GM06990 (cell line): ENCODE data around the gene PUS1.

ENCODE experiments used
- DNase-seq: peaks from one replicate; pipeline ENCODE4 v3.0.0-alpha.2; 2011; ENCODE audit not compliant: insufficient read length; ENCODE audit errors: extremely low read depth
- H3K27me3 ChIP-seq: replicated peaks from 2 replicates; pipeline ENCODE4 v1.6.0; 2011; ENCODE audit warnings: low read length; ENCODE audit not compliant: control insufficient read depth, insufficient read depth
- H3K36me3 ChIP-seq: 2 replicates; pipeline ENCODE4 v1.5.1; 2011; ENCODE audit warnings: low read length; ENCODE audit not compliant: control insufficient read depth, insufficient read depth
- H3K4me3 ChIP-seq: replicated peaks from 2 replicates; pipeline ENCODE4 v1.5.1; 2011; ENCODE audit warnings: low read depth, mild to moderate bottlenecking, control low read depth, low read length
- TF ChIP-seq, protein P1 (sequence below): IDR thresholded peaks from 2 replicates; pipeline ENCODE4 v1.5.1; 2011; ENCODE audit warnings: low read length, control low read depth, mild to moderate bottlenecking, inconsistent platforms; ENCODE audit not compliant: insufficient read depth, poor library complexity, severe bottlenecking

PUS1 gene

DNA sequence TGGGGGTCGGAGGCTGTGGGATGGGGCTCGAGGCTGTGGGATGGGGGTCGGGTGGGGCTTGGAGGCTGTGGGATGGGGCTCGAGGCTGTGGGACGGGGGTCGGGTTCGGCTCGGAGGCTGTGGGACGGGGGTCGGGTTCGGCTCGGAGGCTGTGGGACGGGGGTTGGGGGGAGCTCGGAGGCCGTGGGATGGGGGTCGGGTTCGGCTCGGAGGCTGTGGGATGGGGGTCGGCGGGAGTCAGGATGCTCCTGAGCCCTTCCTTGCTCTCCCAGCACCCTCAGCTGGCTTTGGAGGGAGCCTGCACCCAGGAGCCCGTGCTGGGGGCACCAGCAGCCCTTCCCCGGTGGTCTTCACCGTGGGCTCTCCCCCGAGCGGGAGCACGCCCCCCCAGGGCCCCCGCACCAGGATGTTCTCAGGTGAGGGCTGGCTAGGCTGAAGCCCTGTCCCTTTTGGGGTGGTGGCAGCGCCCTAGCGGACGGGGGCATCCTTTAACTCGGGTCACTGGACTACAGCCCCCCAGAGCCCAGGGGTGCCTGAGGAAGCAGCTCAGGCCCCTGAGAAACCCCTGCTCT is 11.9 kb upstream of the PUS1 start:
- no peak overlapping the region for H3K4me3 ChIP-seq
- no peaks in the 10 kb centered on the region for H3K27me3 ChIP-seq
- TF ChIP-seq, protein P1, sequence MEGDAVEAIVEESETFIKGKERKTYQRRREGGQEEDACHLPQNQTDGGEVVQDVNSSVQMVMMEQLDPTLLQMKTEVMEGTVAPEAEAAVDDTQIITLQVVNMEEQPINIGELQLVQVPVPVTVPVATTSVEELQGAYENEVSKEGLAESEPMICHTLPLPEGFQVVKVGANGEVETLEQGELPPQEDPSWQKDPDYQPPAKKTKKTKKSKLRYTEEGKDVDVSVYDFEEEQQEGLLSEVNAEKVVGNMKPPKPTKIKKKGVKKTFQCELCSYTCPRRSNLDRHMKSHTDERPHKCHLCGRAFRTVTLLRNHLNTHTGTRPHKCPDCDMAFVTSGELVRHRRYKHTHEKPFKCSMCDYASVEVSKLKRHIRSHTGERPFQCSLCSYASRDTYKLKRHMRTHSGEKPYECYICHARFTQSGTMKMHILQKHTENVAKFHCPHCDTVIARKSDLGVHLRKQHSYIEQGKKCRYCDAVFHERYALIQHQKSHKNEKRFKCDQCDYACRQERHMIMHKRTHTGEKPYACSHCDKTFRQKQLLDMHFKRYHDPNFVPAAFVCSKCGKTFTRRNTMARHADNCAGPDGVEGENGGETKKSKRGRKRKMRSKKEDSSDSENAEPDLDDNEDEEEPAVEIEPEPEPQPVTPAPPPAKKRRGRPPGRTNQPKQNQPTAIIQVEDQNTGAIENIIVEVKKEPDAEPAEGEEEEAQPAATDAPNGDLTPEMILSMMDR: no peak
- H3K36me3 ChIP-seq: peaks cover 4% of the 10 kb centered on the region
- DNase-seq: peak; percentile 9

DNA sequence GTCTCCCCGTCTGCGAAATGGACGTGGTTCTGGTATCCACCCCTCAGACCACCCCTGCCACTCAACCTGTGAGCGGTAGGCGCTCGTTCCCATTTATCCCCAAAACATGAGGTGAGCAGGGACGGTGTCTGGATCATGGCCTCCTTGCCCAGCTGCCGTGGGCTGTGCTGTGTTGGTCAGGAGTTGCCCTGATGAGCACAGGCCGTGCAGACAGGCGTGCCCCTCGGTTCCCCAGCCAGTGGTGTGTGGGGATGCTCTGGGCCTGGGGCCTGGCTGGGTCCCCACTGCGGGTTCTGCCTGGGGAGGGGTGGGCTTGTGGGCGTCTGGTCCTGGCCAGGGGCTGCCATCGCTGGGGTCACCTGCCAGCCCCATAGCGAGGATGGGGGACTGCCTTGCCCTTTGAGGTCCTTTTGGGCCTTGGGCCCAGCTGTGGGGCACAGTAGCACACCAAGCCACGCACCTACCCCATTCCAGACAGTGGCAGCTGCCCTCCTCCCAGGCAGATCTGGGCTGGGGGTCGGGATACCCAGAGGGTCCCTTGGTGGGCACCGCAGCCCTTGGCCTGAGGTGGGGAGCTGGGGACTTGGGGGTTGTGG is 11.3 kb upstream of the PUS1 start:
- TF ChIP-seq, protein P1: no peak
- no peak overlapping the region for H3K4me3 ChIP-seq
- no peaks in the 10 kb centered on the region for H3K27me3 ChIP-seq
- peak; percentile 4 for DNase-seq
- peaks cover 4% of the 10 kb centered on the region for H3K36me3 ChIP-seq

DNA sequence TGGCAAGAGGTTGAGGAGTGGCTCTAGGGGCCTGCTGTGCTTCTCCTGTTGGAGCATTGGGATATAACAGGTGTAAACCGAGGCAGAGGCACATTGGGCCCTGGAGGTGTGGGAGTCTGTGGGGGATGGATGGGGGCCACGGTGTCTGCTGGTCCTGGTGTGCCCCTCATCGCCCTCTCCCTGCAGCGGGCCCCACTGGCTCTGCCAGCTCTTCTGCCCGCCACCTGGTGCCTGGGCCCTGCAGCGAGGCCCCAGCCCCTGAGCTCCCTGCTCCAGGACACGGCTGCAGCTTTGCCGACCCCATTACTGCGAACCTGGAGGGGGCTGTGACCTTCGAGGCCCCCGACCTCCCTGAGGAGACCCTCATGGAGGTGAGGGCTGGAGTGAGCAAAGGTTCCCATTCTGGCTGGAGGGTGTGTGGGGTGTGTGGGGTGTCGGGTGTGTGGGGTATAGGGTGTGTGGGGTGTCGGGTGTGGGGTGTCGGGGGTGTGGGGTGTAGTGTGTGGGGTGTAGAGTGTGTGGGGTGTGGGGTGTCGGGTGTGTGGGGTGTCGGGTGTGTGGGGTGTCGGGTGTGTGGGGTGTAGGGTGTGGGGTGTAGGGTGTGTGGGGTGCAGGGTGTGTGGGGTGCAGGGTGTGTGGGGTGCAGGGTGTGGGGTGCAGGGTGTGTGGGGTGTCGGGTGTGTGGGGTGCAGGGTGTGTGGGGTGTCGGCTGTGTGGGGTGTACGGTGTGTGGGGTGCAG is 10.6 kb upstream of the PUS1 start:
- TF ChIP-seq, protein P1: no peak
- Histone ChIP-seq H3K4me3 (no peak overlapping the region), H3K27me3 (no peaks in the 10 kb centered on the region), H3K36me3 (peaks cover 4% of the 10 kb centered on the region)
- peak; percentile 2 for DNase-seq

DNA sequence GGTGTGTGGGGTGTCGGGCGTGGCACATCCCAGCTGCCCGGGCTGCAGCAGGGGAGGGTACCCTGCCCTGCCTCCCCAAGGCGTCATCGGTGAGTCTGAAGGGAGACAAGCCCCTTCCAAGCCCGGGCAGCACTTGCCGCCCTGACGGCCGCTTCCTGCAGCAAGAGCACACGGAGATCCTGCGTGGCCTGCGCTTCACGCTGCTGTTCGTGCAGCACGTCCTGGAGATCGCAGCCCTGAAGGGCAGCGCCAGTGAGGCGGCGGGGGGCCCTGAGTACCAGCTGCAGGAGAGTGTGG is 10.1 kb upstream of the PUS1 start:
- H3K27me3 ChIP-seq: no peaks in the 10 kb centered on the region
- no peak for DNase-seq
- TF ChIP-seq, protein P1: no peak
- peaks cover 4% of the 10 kb centered on the region for H3K36me3 ChIP-seq
- no peak overlapping the region for H3K4me3 ChIP-seq

DNA sequence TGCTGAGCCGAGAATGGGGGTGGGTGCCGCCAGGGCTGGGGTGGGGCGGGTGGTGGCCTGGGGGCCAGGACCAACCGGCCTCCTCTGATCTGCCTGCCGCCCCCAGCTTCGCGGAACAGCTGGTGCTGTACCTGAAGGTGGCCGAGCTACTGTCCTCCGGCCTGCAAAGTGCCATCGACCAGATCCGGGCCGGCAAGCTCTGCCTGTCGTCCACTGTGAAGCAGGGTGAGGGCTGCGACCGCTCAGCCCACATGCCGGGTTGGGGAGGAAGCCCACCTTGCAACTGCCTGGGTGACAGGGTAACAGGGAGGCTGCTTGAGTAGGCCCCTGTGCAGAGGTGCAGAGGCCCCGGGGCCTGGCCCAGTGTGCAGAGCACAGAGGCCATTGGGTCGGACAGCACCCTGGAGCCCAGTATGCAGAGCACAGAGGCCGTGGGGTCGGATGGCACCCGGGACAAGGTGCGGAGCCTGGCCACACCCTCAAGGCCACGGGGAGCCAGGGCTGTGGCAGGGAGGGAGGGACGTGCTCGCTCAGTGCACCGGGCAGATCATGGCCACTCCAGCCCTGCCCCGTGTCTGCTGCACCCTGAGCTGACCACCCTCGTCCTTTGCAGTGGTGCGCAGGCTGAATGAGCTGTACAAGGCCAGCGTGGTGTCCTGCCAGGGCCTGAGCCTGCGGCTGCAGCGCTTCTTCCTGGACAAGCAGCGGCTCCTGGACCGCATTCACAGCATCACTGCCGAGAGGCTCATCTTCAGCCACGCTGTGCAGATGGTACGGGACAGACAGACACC is 9.5 kb upstream of the PUS1 start:
- peak; percentile 8 for DNase-seq
- Histone ChIP-seq H3K27me3 (no peaks in the 10 kb centered on the region), H3K36me3 (peaks cover 4% of the 10 kb centered on the region), H3K4me3 (no peak overlapping the region)
- TF ChIP-seq, protein P1: no peak
